ENCODE data around the gene CLEC10A.

CLEC10A gene

GRCh38 chr17:7029659-7030058 is 50.4 kb downstream of the CLEC10A start:
- no peak overlapping the region for H3K27ac ChIP-seq
- no peak for TF ChIP-seq CTCF (IDR thresholded peaks at IDR 0.05; ENCODE audit: low read depth, low read length)
- no peaks in the 10 kb centered on the region; the same call in 1 of the 2 replicates for H3K36me3 ChIP-seq
- H3K4me3 ChIP-seq (ENCODE audit: low read depth, low read length): no peak overlapping the region
- H3K27me3 ChIP-seq (ENCODE audit: insufficient read depth, low read depth, severe bottlenecking): no peaks in the 10 kb centered on the region
- no peaks in the 10 kb centered on the region for H3K9me3 ChIP-seq (ENCODE audit: severe bottlenecking)
- DNase-seq: no peak

- TF ChIP-seq CTCF (IDR thresholded peaks at IDR 0.05; ENCODE audit: low read depth, low read length): no peak
- Histone ChIP-seq H3K27me3 (ENCODE audit: insufficient read depth, low read depth, severe bottlenecking) (no peaks in the 10 kb centered on the region), H3K36me3 (no peaks in the 10 kb centered on the region; the same call in 1 of the 2 replicates), H3K9me3 (ENCODE audit: severe bottlenecking) (no peaks in the 10 kb centered on the region), H3K4me3 (ENCODE audit: low read depth, low read length) (no peak overlapping the region), H3K27ac (no peak overlapping the region)
- no peak for DNase-seq
Observed at GRCh38 chr17:7029096-7029495, 51.0 kb downstream of the CLEC10A start.

GRCh38 chr17:7027335-7027734 is 52.7 kb downstream of the CLEC10A start:
- Histone ChIP-seq H3K27ac (no peak overlapping the region), H3K9me3 (ENCODE audit: severe bottlenecking) (no peaks in the 10 kb centered on the region), H3K36me3 (no peaks in the 10 kb centered on the region; the same call in 1 of the 2 replicates), H3K4me3 (ENCODE audit: low read depth, low read length) (no peak overlapping the region), H3K27me3 (ENCODE audit: insufficient read depth, low read depth, severe bottlenecking) (no peaks in the 10 kb centered on the region)
- TF ChIP-seq CTCF (IDR thresholded peaks at IDR 0.05; ENCODE audit: low read depth, low read length): no peak
- no peak for DNase-seq

- H3K9me3 ChIP-seq (ENCODE audit: severe bottlenecking): no peaks in the 10 kb centered on the region
Observed at GRCh38 chr17:7026471-7027115, 53.5 kb downstream of the CLEC10A start.

GRCh38 chr17:7025245-7025644 is 54.8 kb downstream of the CLEC10A start:
- no peak for DNase-seq
- H3K27me3 ChIP-seq (ENCODE audit: insufficient read depth, low read depth, severe bottlenecking): no peaks in the 10 kb centered on the region
- no peaks in the 10 kb centered on the region; the same call in 1 of the 2 replicates for H3K36me3 ChIP-seq
- no peak for TF ChIP-seq CTCF (IDR thresholded peaks at IDR 0.05; ENCODE audit: low read depth, low read length)
- no peak overlapping the region for H3K4me3 ChIP-seq (ENCODE audit: low read depth, low read length)
- no peaks in the 10 kb centered on the region for H3K9me3 ChIP-seq (ENCODE audit: severe bottlenecking)
- no peak overlapping the region for H3K27ac ChIP-seq

More at GRCh38 chr17:7026471-7027115, 53.5 kb downstream of the CLEC10A start:
- Histone ChIP-seq H3K36me3 (no peaks in the 10 kb centered on the region; the same call in 1 of the 2 replicates), H3K27me3 (ENCODE audit: insufficient read depth, low read depth, severe bottlenecking) (no peaks in the 10 kb centered on the region), H3K27ac (no peak overlapping the region), H3K4me3 (ENCODE audit: low read depth, low read length) (no peak overlapping the region)
- no peak for TF ChIP-seq CTCF (IDR thresholded peaks at IDR 0.05; ENCODE audit: low read depth, low read length)
- no peak for DNase-seq

All from WERI-Rb-1 (cell line).